HL-60 (cell line): ENCODE data around the gene ALPG.
"Not testable (repeated sequence)": the region's sequence is repeated elsewhere in the genome, so short reads cannot be mapped to it uniquely, and the experiment has no call there.

ENCODE experiments used
- DNase-seq, 2 experiments: peaks; one replicate each; pipeline ENCODE4 v3.0.0-alpha.2; 2010 to 2020; ENCODE audit warnings: low read depth in 1 of 2, low spot score in 1 of 2
- H3K27ac ChIP-seq: fragments of 250-450 bp; sonication (Bioruptor Pico); replicated peaks from 2 replicates; pipeline ENCODE4 v1.5.1; 2020; ENCODE audit warnings: mild to moderate bottlenecking, moderate library complexity
- H3K27me3 ChIP-seq: fragments of 250-450 bp; sonication (Bioruptor Pico); 2 replicates; pipeline ENCODE4 v1.5.1; 2021; ENCODE audit warnings: mild to moderate bottlenecking, moderate library complexity; ENCODE audit not compliant: insufficient read depth, poor library complexity, severe bottlenecking
- H3K4me3 ChIP-seq: replicated peaks from 2 replicates; pipeline ENCODE4 v1.5.1; 2011; ENCODE audit warnings: mild to moderate bottlenecking, control low read depth, low read length; ENCODE audit not compliant: insufficient read depth
- CTCF ChIP-seq: IDR thresholded peaks from one replicate; pipeline ENCODE4 v1.5.1; 2011; ENCODE audit warnings: low read length, control low read depth, inconsistent platforms; ENCODE audit not compliant: insufficient read depth
- GABPA ChIP-seq: IDR thresholded peaks from 2 replicates; pipeline ENCODE4 v1.6.1; 2012; ENCODE audit warnings: low read depth
- POLR2AphosphoS5 ChIP-seq: IDR thresholded peaks from 2 replicates; pipeline ENCODE4 v1.6.1; 2012; ENCODE audit warnings: low read depth
- REST ChIP-seq: IDR thresholded peaks from 2 replicates; pipeline ENCODE4 v1.6.1; 2012; ENCODE audit warnings: low read depth; ENCODE audit not compliant: insufficient replicate concordance
- SPI1 ChIP-seq: IDR thresholded peaks from 2 replicates; pipeline ENCODE4 v1.6.1; 2012; ENCODE audit warnings: low read depth, mild to moderate bottlenecking, borderline replicate concordance
- long read RNA-seq: library from polyadenylated mRNA; unstranded; transcript quantifications from one replicate; pipeline ENCODE4 v2.0.0, GENCODE V29; 2020

ALPG gene
- long read RNA-seq = 0 reads

- Histone ChIP-seq H3K27ac (no peak within 1 kb of the TSS), H3K4me3 (no peak within 1 kb of the TSS), H3K27me3 (no peaks in the 10 kb centered on the region)
- TF ChIP-seq REST = no peak
- TF ChIP-seq GABPA = no peak
- DNase-seq = no peak
Measured at GRCh38 chr2:232406556-232407310, at the start of gene ALPG. TSS of gene ALPG (plus strand) at chr2:232406844. CDS start at chr2:232406895, 51 bp downstream.

- Histone ChIP-seq H3K27me3 (no peaks in the 10 kb centered on the region), H3K4me3 (no peak overlapping the region), H3K27ac (no peak overlapping the region)
- no peak for TF ChIP-seq GABPA
- TF ChIP-seq REST = no peak
- TF ChIP-seq POLR2AphosphoS5 = no peak
- TF ChIP-seq CTCF = no peak
- no peak for DNase-seq
Measured at GRCh38 chr2:232361646-232362045, 45.0 kb upstream of the ALPG start.

GRCh38 chr2:232362174-232362900, 44.3 kb upstream of the ALPG start:
- TF ChIP-seq SPI1 (no peak), REST (no peak), CTCF (no peak), POLR2AphosphoS5 (no peak), GABPA (no peak)
- Histone ChIP-seq H3K27me3 (no peaks in the 10 kb centered on the region), H3K4me3 (no peak overlapping the region), H3K27ac (no peak overlapping the region)
- no peak for DNase-seq

GRCh38 chr2:232363064-232363783, 43.4 kb upstream of the ALPG start:
- not testable (repeated sequence) for H3K27ac ChIP-seq, DNase-seq, H3K27me3 ChIP-seq
- H3K4me3 ChIP-seq = peak overlapping the region; percentile 12
